Measurements from ENCODE around the gene HFM1.

DNA sequence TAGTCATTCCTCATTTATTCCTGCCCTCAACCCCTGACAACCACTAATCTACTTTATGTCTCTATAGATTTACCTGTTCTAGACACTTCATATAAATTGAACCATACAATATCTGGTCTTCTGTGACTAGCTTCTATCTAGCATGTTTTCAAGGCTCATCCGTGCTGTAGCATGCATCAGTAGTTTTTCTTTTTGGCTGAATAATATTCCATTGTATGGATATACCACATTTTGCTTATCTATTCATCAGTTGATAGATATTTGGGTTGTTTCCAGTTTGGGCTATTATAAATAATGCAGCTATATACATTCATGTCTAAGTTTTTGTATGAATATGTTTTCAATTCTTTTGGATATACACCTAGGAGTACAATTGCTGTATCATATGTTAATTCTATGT is 101.5 kb downstream of the HFM1 start:
- no peak for TF ChIP-seq EZH2phosphoT487 (IDR thresholded peaks at IDR 0.05; ENCODE audit: borderline replicate concordance)
- TF ChIP-seq, protein P1, sequence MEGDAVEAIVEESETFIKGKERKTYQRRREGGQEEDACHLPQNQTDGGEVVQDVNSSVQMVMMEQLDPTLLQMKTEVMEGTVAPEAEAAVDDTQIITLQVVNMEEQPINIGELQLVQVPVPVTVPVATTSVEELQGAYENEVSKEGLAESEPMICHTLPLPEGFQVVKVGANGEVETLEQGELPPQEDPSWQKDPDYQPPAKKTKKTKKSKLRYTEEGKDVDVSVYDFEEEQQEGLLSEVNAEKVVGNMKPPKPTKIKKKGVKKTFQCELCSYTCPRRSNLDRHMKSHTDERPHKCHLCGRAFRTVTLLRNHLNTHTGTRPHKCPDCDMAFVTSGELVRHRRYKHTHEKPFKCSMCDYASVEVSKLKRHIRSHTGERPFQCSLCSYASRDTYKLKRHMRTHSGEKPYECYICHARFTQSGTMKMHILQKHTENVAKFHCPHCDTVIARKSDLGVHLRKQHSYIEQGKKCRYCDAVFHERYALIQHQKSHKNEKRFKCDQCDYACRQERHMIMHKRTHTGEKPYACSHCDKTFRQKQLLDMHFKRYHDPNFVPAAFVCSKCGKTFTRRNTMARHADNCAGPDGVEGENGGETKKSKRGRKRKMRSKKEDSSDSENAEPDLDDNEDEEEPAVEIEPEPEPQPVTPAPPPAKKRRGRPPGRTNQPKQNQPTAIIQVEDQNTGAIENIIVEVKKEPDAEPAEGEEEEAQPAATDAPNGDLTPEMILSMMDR (conservative IDR thresholded peaks at IDR 0.05; ENCODE audit: low read length): no peak

Data from Loucy (cell line).